CD4-positive, alpha-beta T cell (primary cell): Measurements from ENCODE around the gene HECW1. TPM values are rescaled to one million over a fixed set of nuclear protein-coding genes. Genes with fewer than 3 reads are reported as not detected.

Experiments
- ATAC-seq: fragments of 200-7000 bp; cut with Tn5 transposase; one replicate; pipeline ENCODE4 v1.10.0; 2022; ENCODE audit warnings: mild to moderate bottlenecking; ENCODE audit not compliant: poor library complexity
- CTCF ChIA-PET: fragments of 350-600 bp; sonication (Branson Sonifier 250); formaldehyde crosslinking; loops from one replicate; lab custom pipeline; 2021; ENCODE audit warnings: antibody characterized with exemption, inconsistent platforms; lab: Charles Lee
- POLR2A ChIA-PET: fragments of 350-600 bp; sonication (Branson Sonifier 250); formaldehyde crosslinking; loops from one replicate; lab custom pipeline; 2021; ENCODE audit warnings: antibody characterized with exemption, inconsistent platforms; lab: Charles Lee
- DNase-seq, 14 experiments: peaks; one replicate each; pipeline ENCODE4 v3.0.0-alpha.2; 2013 to 2020; ENCODE audit warnings: mixed read lengths in 2 of 14
- H3K27ac ChIP-seq, 2 donors: one replicate each; pipeline versions ENCODE4 v1.5.1 to v1.7.0; 2013; ENCODE audit warnings: low read length in 2 of 2, low read depth in 1 of 2, mild to moderate bottlenecking in 1 of 2
- H3K27me3 ChIP-seq, 2 experiments: 1 replicate in 1 of 2; 2 replicates in 1 of 2; pipeline versions ENCODE4 v1.6.1 to v1.7.0; 2013; ENCODE audit warnings: low read length in 2 of 2, control low read depth in 1 of 2, mild to moderate bottlenecking in 1 of 2, moderate library complexity in 1 of 2; ENCODE audit not compliant: insufficient read depth in 2 of 2, control insufficient read depth in 1 of 2
- H3K36me3 ChIP-seq: one replicate; pipeline ENCODE4 v1.6.1; 2013; ENCODE audit warnings: low read length, control low read depth; ENCODE audit not compliant: insufficient read depth
- H3K4me1 ChIP-seq: one replicate; pipeline ENCODE4 v1.6.1; 2013; ENCODE audit warnings: low read length, control low read depth; ENCODE audit not compliant: insufficient read depth
- H3K4me3 ChIP-seq: one replicate; pipeline ENCODE4 v1.5.1; 2013; ENCODE audit warnings: mild to moderate bottlenecking, low read length, moderate library complexity
- H3K9me3 ChIP-seq, 2 experiments: 1 replicate in 1 of 2; 2 replicates in 1 of 2; pipeline versions ENCODE4 v1.6.1 to v1.7.0; 2013; ENCODE audit warnings: low read length in 2 of 2, mild to moderate bottlenecking in 2 of 2, control low read depth in 1 of 2, moderate library complexity in 1 of 2; ENCODE audit not compliant: control insufficient read depth in 1 of 2, insufficient read depth in 1 of 2
- H3K27ac Mint-ChIP-seq: one replicate; pipeline ENCODE4 v1.8.0; 2020; ENCODE audit warnings: mixed read lengths
- H3K27me3 Mint-ChIP-seq: one replicate; pipeline ENCODE4 v1.8.0; 2021; ENCODE audit warnings: mixed read lengths
- H3K36me3 Mint-ChIP-seq: one replicate; pipeline ENCODE4 v1.8.0; 2021; ENCODE audit warnings: low read depth, mixed read lengths
- H3K4me1 Mint-ChIP-seq: one replicate; pipeline ENCODE4 v1.8.0; 2021; ENCODE audit warnings: low read depth, mixed read lengths
- H3K4me3 Mint-ChIP-seq: one replicate; pipeline ENCODE4 v1.8.0; 2020; ENCODE audit warnings: mild to moderate bottlenecking, mixed read lengths
- H3K9me3 Mint-ChIP-seq: one replicate; pipeline ENCODE4 v1.8.0; 2020; ENCODE audit warnings: mixed read lengths
- CTCF ChIP-seq: fragments of 200-600 bp; IDR thresholded peaks from one replicate; pipeline ENCODE4 v1.8.0; 2022; ENCODE audit warnings: antibody characterized with exemption, mild to moderate bottlenecking
- intact Hi-C, 2 experiments: fragments of 100-400 bp; cut with DNase I in 1 of 2; cut with micrococcal nuclease in 1 of 2; formaldehyde crosslinking; loops; one replicate each; pipeline versions ENCODE4 v1.15.1 to v1.9.0; 2023 to 2025; cut with DNase I, micrococcal nuclease
- total RNA-seq, 174 experiments: library from RNA in 2 of 174; stranded (reverse) in 2 of 174; gene quantifications; one replicate each; pipeline ENCODE4 v1.2.3 and lab custom pipeline; 2021 to 2026

The HECW1 gene
- total RNA-seq, 2 experiments from 2014 or later: not detected

GRCh38 chr7:43398831-43399230 is 286.4 kb downstream of the HECW1 start:
- DNase-seq (no peak), ATAC-seq (no peak)
- no peak overlapping the region for H3K27ac Mint-ChIP-seq
- Histone ChIP-seq H3K27ac (no peak overlapping the region), H3K4me1 (no peaks in the 10 kb centered on the region), H3K27me3 (peaks cover 0 to 4% of the 10 kb centered on the region in 2 experiments), H3K4me3 (no peak overlapping the region), H3K36me3 (no peaks in the 10 kb centered on the region), H3K9me3 (no peaks in the 10 kb centered on the region)
- CTCF ChIA-PET: interaction anchor here (1.1 kb wide), 1 partner anchor 9 kb away, joined by 3 read pairs; no protein-coding TSS in a partner anchor
- no peak overlapping the region for H3K4me3 Mint-ChIP-seq
- H3K36me3 Mint-ChIP-seq: no peaks in the 10 kb centered on the region
- TF ChIP-seq CTCF: no peak
- H3K27me3 Mint-ChIP-seq: peaks cover 49% of the 10 kb centered on the region
- intact Hi-C loops: no loop called here
- no peaks in the 10 kb centered on the region for H3K9me3 Mint-ChIP-seq
- POLR2A ChIA-PET: no interaction called here
- no peaks in the 10 kb centered on the region for H3K4me1 Mint-ChIP-seq

GRCh38 chr7:43405948-43406347 is 293.5 kb downstream of the HECW1 start:
- H3K27ac ChIP-seq: no peak overlapping the region
- intact Hi-C loops: no loop called here
- no peaks in the 10 kb centered on the region for H3K9me3 ChIP-seq
- no peaks in the 10 kb centered on the region for H3K36me3 ChIP-seq
- DNase-seq (no peak), ATAC-seq (no peak)
- Mint-ChIP-seq H3K4me3 (no peak overlapping the region), H3K36me3 (no peaks in the 10 kb centered on the region), H3K27ac (no peak overlapping the region), H3K4me1 (no peaks in the 10 kb centered on the region), H3K9me3 (no peaks in the 10 kb centered on the region), H3K27me3 (peaks cover 1% of the 10 kb centered on the region)
- H3K27me3 ChIP-seq: no peaks in the 10 kb centered on the region
- TF ChIP-seq CTCF: no peak
- CTCF ChIA-PET: no interaction called here
- POLR2A ChIA-PET: no interaction called here
- H3K4me1 ChIP-seq: no peaks in the 10 kb centered on the region
- no peak overlapping the region for H3K4me3 ChIP-seq

GRCh38 chr7:43406961-43407360 is 294.5 kb downstream of the HECW1 start:
- DNase-seq: no peak
- H3K9me3 Mint-ChIP-seq: no peaks in the 10 kb centered on the region
- Histone ChIP-seq H3K4me3 (no peak overlapping the region), H3K9me3 (no peaks in the 10 kb centered on the region), H3K4me1 (no peaks in the 10 kb centered on the region), H3K36me3 (no peaks in the 10 kb centered on the region), H3K27ac (no peak overlapping the region), H3K27me3 (no peaks in the 10 kb centered on the region)
- ChIA-PET POLR2A (no interaction called here), CTCF (no interaction called here)
- intact Hi-C loops: no loop called here
- no peak for ATAC-seq
- no peak for TF ChIP-seq CTCF
- H3K27ac Mint-ChIP-seq: no peak overlapping the region
- no peaks in the 10 kb centered on the region for H3K27me3 Mint-ChIP-seq
- no peaks in the 10 kb centered on the region for H3K36me3 Mint-ChIP-seq
- H3K4me3 Mint-ChIP-seq: no peak overlapping the region
- no peaks in the 10 kb centered on the region for H3K4me1 Mint-ChIP-seq
